GM21576 (cell line): ENCODE results near the gene MED29.

ENCODE experiments used
- ATAC-seq: cut with Tn5 transposase; IDR thresholded peaks from one replicate; pipeline ENCODE4 v1.9.1; 2021; ENCODE audit warnings: mild to moderate bottlenecking, moderate library complexity; ENCODE audit not compliant: unreplicated experiment

Gene MED29

DNA sequence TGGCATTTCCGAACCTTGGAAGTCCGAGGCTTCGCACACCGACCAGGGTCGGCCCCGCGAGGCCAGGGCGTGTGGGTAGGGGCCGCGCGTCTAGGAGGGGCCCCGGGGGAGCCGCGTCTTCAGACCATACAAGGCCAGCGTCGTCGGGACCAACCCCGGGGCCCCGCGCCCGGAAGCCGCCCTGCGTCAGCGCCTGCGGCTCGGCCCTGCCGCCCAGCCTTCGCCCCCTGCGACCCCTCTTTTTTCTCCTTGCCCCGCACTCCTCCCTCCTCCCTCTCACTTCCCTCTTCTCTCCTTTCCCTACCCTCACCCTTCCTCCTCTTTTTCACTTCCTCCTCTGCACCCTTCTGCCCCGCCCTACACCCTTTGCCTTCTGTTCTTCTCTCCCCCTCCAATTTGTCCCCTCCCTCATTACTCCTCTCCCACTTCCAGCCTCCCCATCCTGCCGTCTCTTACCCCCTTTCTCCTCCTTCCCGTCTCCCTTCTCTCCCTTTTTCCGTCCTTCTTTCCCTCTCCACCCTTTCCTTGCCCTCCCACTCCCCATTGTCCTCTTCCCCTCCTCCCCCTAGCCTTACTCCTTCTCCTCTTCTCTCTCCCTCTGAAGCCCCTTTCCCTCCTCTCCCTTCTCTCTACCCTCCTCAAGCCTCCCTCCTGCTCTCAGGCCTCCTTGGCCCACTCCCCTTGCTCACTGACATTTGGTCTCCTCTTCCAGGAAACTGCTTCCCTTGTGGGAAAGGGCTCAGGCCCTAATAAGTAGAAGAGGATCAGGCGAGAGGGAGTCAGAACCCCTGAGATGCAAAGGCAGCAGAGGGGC is 19.0 kb downstream of the MED29 start:
- no peak for ATAC-seq

DNA sequence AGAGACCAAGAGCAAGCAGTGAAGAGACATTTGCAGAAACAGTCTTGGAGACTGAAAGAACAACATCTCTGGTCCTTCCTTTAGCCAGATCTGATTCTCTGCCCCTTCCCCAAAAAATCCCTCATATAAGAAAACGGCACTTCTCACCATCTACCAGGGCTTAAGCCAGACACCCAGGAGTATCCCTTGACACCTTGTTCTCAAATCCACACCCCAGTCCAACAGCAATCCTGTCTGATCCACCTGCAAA is 19.6 kb downstream of the MED29 start:
- no peak for ATAC-seq

DNA sequence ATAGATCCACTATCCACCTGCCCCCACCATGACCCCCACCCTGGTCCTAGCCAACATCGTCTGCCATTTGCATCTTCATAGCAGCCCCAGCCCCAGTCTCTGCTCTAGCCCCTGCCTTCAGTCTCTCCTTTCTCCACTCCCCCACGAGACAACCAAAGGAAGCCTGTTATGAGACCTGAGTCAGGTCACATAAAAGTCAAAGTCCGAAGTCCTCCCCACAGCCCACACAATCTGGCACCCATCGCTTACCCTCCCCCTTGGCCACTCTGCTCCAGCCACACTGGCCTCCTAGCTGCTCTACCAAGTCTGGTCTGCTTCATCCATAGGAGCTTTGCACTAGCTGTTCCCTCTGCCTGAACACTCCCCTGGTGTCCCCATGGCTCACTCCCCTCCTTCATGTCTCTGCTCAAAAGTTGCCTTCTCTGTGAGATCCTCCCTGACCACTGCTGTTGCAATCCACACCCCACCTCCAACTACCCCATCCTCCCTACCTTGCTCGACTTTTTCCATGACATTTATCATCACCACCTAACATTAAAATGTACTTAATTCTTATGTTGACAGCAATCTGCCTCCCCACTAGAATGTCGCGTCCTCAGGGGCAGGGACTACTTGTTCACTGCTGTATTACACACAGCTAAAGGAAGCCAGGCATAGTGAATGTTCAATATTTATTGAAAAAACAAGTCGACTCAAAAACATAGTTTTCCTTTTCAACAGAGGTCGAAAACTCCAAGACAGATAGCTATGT is 20.1 kb downstream of the MED29 start:
- ATAC-seq = no peak

DNA sequence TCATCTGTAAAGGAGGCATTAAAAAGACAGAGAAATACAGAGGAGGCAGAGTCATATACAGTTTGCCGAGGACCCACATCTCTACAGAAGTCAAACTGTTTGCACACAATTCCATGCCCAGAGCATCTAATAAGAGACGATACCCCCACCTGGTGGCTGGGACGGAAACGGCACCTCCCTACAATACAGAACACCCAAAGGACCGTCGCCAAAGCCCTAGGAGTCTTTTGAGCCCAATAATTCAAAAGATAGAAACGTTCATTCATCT is 20.6 kb downstream of the MED29 start:
- peak; percentile 17 for ATAC-seq

DNA sequence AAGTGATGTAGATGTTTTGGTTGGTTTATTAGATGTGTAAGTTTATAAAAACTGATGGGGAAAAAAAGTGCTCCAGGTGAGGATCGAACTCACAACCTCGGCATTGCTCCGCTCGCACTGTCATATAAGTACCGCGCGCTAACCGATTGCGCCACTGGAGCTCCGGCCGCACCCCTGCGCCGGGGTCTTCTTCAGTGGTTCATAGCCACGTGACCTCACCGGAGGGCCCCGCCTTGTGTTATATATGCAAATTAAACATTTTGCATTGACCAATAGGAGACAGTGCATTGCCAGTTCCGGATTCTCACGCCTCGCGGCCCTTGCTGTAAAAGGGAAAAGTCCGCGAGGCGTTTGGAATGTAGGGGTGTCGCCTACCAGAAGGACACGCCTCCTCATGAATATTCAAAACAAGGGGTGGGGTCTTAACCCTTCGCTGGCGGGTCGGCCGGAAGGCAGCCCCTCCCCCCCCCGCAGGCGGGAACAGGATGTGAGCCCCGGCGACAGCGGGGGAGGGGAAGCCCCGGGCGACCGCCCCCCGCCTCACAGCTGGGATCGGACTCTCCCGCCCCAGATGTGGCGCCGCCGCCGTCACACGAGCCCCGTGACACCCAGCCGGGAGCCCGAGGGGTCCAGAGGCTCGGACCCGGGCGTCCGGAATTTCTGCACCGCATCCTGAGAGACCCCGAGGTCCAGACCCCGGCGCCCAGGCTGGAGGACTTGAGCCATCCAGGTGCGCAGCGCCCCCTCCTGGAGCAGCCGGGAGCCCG is 21.1 kb downstream of the MED29 start, which contains the start of gene PLEKHG2:
Gene PLEKHG2, plus strand, starts transcription at position 570 of the 767 bp plus-strand sequence. CDS start 1,418 bp downstream, outside the sequence.
- peak; percentile 46 for ATAC-seq

DNA sequence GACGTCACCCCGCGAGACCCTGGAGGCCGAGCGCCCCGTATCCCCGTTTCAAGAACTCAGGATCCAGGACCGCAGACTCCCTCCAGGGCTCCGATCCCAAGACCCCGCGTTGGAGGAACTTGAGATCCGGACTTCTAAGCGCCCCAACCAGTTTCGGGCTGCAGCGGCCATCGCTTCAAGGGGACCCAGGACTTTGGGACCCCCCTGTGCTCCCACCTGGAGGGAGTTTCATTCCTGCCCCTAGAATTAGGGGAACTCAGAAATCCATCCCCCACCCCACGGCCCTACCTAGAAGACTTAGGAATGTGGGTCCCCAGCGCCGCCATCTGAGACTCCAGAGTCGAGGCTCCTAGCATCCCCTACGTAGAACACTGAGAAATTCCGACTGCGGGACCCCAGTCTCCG is 21.7 kb downstream of the MED29 start:
- no peak for ATAC-seq

DNA sequence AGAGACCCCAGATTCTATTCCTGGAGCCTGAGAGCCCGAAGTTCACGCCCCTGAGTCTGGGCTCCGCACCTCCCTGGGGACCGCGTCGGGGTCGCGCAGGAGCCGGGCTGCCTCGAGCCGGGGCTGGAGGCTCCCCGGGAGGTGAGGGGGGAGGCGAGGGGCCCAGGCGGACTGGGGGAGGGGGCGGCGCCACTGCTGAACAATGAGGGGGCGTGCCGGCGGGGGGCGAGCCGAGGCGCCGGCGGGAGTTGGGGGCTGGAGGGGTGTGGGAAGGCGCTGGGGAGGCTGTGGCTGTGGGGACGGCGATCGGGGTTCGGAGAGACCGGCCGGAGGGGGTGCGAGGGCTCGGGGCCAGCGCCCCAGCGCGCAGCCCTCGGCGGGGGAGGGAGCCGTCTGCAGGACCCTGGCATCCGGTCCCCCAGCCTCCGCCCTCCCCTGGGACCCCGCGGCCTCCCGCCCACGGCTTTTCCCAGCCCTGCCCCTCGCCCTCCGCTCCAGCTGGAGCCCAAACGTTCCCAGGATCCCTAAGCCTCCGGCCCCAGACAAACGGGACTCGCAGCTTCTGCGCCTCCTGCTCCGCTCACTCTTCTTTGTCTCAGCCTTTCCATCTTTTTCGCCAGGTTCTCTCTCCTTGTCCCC is 22.2 kb downstream of the MED29 start:
- ATAC-seq = no peak

DNA sequence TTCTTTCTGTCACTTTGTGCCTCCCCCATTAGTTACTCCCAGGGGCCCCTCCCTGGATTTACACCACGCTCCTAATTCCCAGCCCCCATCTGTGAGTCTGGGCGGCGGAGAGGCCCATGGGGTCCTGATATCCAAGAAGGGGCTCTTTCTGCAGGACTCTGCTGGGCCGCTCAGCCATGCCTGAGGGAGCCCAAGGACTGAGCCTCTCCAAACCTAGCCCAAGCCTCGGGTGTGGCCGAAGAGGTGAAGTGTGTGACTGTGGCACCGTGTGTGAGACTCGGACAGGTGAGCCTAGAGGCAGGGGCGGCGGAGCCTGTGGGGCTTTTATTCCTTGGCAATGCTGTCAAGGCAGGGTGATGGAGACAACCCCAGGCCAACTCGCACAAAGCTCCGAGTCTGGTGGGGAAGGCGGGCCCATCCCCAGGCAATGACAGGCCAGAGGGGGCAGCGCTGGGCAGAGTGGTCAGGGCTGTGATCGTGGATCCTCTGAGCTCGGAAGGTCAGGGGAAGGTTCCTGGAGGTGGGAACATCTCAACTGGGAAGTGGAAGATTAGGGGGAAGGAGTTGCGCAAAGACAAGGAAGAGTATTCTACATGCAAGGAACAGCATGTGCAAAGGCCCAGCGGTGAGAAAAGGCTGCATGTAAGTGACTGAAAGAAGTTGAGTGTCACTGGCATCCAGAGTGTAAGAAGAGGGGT is 22.9 kb downstream of the MED29 start:
- ATAC-seq = no peak

DNA sequence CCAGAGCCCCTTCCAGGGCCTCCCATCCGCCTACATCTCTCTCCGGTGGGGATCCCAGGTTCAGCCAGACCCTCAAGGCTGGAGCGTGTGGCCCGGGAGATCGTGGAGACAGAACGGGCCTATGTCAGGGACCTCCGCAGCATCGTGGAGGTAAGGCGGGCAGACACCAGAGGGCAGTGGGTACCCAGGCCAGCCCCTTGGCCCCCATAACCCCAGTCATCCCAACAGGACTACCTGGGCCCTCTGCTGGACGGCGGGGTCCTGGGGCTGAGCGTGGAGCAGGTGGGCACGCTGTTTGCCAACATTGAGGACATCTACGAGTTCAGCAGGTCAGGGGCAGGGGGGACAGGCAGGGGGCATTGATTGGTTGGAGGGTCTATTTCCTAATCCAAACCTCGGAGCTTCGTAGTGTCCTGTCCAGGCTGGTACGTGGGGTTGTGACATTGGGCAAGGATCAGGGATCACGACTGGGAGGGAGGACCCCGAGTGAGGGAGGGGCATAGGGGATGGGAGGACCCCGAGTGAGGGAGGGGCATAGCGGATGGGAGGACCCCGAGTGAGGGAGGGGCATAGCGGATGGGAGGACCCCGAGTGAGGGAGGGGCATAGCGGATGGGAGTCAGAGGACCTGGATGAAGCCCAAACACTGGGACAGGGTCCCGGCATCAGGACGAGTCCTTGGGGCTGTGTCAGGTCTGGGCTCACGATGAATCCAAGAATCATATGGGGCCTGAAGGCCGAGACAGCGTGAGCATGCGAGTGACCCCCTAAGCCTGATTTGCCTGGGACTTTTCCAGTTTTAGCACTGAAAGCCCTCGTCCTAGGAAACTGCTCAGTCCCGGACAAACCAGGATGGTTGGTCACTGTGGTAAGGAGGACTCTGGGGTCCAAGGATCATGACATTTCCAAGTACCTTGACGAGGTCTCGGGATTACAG is 24.2 kb downstream of the MED29 start:
- ATAC-seq = no peak

DNA sequence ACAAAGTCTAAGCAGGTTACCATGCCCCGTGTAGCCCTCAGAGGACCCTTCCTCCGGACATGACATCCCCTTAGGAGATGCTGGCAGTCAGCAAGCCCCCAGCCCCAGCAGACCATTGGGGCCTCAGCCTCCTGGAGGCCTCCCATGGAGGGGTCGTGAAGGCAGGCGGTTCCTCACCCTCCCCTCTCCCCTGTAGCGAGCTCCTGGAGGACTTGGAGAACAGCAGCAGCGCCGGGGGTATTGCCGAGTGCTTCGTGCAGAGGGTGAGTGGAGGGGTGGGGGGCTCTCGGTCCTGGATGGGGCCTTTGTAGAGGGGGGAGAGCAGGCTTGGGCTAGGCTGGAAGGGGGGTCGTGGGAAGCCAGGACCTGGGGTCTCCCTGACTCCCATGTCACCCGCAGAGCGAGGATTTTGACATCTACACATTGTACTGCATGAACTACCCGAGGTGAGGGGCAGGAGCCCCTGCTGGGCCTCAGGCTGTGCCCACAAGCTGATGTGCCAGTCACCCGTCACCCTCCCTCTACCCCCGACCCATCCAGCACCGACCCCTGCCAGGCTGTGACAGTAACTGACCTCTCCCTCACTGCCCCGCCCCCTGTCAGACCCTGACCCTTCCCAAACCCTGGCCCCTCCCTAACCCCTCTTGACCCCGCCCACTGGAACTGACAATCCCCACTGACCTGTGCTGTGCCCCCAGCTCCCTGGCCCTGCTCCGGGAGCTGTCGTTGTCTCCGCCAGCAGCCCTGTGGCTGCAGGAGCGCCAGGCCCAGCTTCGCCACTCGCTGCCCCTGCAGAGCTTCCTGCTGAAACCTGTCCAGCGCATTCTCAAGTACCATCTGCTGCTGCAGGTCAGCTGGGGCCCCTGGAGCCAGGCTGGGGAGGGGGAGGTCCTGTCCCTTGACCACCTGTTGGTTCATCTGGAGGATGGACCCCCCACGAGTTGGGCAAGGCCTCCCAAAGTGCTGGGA is 25.3 kb downstream of the MED29 start:
- ATAC-seq = no peak

DNA sequence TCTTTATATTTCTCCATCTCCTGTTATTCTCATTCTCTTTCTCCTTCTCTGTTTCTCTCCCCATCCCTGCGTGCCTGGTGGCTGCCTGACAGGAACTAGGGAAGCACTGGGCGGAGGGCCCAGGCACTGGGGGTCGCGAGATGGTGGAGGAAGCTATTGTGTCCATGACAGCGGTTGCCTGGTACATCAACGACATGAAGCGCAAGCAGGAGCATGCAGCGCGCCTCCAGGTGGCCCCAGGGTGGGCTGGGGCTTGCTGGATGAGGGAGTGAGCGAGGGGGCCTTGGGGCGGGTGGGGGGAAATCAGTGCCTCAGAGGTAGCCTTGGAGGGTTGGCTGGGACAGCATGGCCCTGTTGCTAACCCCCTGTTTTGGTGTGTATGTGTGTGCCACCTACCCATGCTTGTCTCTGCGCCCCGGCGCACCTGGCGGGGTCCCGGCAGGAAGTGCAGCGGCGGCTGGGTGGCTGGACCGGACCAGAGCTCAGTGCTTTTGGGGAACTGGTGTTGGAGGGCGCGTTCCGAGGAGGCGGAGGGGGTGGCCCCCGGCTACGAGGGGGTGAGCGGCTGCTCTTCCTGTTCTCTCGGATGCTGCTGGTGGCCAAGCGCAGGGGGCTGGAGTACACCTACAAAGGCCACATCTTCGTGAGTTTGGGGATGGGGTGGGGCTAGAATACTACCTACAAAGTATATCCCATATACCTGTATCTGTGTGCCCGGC is 26.4 kb downstream of the MED29 start:
- ATAC-seq = no peak

DNA sequence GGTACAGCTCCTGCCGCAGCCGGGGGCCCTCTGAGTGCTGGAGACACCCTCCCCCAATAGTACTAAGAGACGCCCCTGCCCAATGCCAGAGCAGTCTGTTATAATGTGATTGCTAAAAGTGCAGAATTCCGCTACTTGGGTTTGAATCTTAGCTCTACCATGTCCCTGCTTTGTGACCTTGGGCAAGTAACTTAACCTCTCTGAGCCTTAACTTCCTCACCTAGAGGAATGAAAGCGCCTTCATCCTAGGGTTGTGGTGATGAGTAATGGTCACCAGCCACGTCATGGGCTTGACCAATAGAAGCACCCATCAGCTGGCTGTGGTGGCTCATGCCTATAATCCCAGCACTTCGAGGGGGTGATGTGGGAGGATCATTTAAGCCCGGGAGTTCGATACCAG is 27.8 kb downstream of the MED29 start:
- ATAC-seq = no peak

DNA sequence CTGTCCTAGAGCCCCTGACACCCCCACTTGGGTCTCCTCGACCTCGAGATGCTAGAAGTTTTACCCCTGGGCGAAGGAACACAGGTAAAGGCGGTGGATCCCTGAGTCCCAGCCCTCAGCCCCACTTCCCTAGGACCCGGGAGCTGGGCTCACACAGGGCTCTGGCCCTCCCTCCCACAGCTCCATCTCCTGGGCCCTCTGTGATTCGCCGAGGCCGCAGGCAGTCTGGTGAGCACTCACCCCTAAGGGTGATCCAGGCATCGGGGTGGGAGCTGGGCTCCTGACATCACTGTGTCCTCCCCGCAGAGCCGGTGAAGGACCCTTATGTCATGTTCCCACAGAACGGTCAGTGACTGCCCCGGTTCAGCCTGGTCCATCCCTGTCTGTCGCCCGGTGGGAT is 29.6 kb downstream of the MED29 start:
- no peak for ATAC-seq

DNA sequence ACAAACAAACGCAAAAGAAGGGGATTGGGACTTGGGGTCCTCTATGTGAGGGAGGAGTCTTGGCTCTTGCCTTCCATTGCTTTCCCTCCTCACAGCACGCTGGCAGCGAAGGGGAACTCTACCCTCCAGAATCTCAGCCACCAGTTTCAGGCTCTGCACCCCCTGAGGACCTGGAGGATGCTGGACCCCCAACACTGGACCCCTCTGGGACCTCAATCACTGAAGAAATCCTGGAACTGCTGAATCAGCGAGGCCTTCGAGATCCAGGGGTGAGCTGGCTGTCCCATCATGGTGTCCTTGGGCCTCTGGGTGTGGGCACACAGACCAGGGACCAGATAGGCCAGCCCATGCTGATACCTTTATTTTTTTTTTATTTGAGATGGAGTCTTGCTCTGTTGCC is 30.8 kb downstream of the MED29 start:
- no peak for ATAC-seq

DNA sequence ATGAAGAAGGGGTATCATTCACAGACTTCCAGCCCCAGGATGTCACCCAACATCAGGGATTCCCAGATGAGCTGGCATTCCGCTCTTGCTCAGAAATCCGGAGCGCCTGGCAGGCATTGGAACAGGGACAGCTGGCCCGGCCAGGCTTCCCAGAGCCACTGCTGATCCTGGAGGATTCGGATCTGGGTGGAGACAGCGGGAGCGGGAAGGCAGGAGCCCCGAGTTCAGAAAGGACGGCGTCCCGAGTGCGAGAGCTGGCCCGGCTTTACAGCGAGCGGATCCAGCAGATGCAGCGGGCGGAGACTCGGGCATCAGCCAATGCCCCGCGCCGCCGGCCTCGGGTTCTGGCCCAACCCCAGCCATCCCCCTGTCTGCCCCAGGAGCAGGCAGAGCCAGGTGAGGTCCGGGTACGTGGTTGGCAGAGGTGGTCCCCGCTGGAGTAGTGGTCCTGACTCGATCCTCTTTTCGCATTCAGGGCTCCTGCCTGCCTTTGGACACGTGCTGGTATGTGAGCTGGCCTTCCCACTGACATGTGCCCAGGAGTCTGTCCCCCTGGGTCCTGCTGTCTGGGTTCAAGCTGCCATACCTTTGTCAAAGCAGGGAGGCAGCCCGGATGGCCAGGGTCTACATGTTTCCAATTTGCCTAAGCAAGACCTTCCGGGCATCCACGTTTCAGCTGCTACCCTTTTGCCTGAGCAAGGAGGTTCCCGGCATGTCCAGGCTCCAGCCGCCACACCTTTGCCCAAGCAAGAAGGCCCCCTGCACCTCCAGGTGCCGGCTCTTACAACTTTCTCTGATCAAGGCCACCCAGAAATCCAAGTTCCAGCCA is 32.3 kb downstream of the MED29 start:
- no peak for ATAC-seq

DNA sequence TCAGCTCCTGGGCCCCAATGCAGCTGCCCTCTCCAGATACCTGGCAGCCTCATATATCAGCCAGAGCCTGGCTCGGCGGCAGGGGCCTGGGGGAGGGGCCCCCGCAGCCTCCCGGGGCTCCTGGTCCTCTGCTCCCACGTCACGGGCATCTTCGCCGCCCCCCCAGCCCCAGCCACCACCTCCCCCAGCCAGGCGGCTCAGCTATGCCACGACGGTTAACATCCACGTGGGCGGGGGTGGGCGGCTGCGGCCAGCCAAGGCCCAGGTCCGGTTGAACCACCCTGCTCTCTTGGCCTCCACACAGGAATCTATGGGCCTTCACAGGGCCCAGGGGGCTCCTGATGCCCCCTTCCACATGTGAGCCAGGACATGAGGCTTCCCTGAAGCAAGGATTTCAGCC is 33.8 kb downstream of the MED29 start:
- ATAC-seq = no peak

DNA sequence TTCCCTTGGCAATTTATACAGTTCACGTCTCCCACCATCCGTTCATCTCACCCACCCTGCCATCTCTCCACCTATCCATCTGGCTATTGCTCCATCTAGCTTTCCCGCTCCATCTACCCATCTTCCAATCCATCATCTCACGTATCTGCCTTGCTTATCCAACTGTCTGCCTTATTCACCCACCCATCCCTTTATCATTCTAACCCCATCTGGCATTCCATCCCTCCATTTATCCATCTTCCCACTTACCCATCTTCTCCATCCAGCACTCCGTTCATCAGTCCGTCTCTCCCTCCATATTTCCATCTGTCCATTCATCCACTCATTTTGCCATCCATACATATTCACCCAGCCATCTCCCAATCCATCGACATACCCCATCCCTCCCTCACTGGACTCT is 34.6 kb downstream of the MED29 start:
- ATAC-seq = no peak
